Measurements from ENCODE around the gene KRTAP9-2. TPM values are rescaled to one million over a fixed set of nuclear protein-coding genes. Genes with fewer than 3 reads are reported as not detected.
"Not testable (repeated sequence)": the region's sequence is repeated elsewhere in the genome, so short reads cannot be mapped to it uniquely, and the experiment has no call there.

The KRTAP9-2 gene, protein sequence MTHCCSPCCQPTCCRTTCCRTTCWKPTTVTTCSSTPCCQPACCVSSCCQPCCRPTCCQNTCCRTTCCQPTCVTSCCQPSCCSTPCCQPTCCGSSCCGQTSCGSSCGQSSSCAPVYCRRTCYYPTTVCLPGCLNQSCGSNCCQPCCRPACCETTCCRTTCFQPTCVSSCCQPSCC
- not detected for total RNA-seq
- long read RNA-seq, result 0 reads

DNA sequence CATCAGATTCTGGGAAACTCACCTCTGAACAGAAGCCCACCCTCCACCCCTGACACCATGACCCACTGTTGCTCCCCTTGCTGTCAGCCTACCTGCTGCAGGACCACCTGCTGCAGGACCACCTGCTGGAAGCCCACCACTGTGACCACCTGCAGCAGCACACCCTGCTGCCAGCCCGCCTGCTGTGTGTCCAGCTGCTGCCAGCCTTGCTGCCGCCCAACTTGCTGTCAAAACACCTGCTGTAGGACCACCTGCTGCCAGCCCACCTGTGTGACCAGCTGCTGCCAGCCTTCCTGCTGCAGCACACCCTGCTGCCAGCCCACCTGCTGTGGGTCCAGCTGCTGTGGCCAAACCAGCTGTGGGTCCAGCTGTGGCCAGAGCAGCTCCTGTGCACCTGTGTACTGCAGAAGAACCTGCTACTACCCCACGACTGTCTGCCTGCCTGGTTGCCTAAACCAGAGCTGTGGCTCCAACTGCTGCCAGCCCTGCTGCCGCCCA, at the start of gene KRTAP9-2:
TSS of gene KRTAP9-2 (plus strand) at position 51 of the 498 bp plus-strand sequence. CDS start at position 58, 7 bp downstream.
- ATAC-seq; DNase-seq; intact Hi-C loops (cut with micrococcal nuclease): not testable (repeated sequence)

DNA sequence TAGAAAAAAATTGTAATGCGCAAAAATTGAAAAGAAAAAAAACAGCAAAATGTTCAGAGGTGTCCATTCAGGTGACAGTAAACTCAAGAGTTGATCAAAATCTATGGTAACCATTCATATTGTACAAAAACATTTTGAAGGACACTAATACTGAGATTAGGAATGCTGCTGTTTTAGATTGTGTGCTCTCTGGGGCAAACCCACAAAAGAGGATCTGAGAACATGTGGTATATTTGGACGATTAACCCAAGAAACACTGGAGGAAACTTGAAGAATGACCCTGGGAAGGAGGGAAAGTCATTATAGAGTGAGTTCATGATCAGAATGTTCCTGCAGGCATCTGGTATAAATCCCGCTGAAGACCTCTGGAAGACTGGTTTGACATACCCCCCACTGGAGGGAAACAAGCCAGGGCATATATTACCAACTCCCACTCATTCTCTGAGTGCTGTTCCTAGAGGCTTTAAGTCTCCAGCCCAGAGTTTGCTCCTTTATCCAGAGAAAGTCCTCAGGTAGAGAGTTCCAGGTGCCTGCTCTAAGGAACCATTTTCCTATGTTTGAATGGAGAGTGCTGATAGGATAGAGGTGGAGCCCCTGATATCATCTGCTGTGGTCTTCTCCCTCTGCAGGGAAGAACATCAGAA, 49.6 kb upstream of the KRTAP9-2 start:
- no peak for ATAC-seq
- no peak for DNase-seq
- intact Hi-C loops (cut with micrococcal nuclease), result no loop called here

DNA sequence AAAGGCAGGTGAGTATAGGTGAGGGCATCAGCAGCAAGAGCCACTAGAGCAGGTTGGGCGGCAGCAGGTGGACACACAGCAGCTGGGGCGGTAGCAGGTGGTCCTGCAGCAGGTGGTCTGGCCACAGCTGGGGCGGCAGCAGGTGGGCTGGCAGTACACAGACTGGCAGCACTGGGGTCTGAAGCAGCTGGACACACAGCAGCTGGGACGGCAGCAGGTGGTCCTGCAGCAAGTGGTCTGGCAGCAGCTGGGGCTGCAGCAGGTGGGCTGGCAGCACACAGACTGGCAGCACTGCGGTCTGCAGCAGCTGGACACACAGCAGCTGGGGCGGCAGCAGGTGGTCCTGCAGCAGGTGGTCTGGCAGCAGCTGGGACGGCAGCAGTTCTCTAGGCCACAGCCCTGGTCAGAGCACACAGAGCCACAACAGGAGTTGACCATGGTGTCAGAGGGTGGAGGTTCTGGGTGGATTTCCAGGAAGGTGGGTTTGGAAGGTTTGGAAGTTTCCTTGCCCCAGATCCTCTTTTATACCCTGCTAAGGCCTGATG, 48.6 kb upstream of the KRTAP9-2 start, which contains the start of gene KRTAP4-2:
TSS of gene KRTAP4-2 (minus strand) at position 495 of the 545 bp plus-strand sequence. CDS start at position 438, 57 bp downstream.
- DNase-seq (no peak), ATAC-seq (no peak)
- intact Hi-C loops (cut with micrococcal nuclease), result no loop called here

DNA sequence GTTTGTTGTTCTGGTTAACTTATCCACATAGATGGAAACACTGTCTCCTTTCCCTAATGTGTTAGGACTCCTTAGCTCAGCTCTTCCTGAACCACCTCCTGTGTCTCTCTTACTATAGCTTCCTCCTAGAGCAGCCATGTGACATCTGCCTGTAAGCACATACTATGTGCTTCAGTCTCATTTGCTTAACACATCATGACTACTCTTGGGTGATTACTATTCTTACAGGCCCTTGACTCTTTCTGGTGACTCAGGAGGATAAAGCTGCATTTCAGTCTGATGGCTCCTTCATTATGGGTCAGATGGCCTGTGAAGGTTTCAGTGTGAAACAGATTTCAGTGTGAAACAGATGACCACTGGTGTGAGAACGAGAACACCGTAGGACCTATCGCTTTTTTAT, 48.1 kb upstream of the KRTAP9-2 start:
- DNase-seq (no peak), ATAC-seq (no peak)
- intact Hi-C loops (cut with micrococcal nuclease), result no loop called here

DNA sequence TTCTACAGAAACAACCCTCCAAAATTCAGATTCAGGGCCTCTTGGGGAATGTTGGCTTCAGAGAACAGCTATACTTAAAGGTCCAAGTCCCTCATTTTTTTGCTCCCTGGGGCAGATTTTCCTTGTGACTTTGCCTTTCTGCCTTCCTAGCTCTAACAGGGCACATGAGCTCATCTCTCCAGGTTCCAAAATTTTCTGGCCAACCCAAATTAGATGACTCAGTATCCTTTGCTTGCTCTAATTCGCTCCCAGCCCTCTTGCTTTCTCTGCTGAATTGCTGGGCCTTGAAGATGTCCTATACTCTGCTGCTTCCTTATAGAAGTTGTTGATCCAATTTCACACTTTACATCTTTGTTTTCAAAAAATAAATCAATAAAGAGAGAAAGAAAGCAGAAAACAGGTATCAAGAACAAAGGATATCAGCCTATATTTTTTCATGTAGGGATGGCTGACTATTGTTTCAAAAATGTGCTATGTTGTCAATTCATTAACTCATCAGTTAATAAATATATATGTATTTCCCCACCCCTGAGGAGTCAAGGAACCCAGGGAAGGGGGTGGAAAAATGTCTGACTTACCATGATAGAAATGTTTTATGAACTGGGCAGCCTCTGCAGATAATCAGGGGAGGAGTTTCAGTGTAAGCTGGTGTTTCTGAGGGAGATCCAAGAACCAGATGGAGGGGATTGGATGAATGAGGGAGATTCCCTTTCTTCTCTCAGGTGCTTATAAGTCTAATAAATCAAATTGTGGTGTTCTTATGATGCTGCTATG, 47.4 kb upstream of the KRTAP9-2 start:
- no peak for ATAC-seq
- intact Hi-C loops (cut with micrococcal nuclease), result no loop called here
- DNase-seq, result no peak

DNA sequence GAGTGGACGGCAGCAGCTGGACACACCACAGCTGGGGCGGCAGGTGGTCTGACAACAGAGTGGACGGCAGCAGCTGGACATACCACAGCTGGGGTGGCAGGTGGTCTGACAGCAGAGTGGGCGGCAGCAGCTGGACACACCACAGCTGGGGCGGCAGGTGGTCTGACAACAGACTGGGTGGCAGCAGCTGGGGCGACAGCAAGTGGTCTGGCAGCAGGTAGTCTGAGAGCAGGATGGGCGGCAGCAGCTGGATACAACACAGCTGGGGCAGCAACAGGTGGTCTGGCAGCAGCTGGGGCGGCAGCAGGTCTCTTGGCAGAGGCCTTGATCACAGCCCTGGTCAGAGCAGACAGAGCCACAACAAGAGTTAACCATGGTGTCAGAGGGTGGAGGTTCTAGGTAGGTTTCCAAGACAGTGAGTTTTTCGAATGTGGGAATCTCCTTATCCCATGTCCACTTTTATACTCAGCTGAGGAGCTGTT, 41.9 kb upstream of the KRTAP9-2 start, which contains the start of gene KRTAP4-1:
TSS of gene KRTAP4-1 (minus strand) at position 432 of the 482 bp plus-strand sequence. CDS start at position 375, 57 bp downstream.
- DNase-seq (no peak), ATAC-seq (no peak)
- intact Hi-C loops (cut with micrococcal nuclease), result no loop called here

DNA sequence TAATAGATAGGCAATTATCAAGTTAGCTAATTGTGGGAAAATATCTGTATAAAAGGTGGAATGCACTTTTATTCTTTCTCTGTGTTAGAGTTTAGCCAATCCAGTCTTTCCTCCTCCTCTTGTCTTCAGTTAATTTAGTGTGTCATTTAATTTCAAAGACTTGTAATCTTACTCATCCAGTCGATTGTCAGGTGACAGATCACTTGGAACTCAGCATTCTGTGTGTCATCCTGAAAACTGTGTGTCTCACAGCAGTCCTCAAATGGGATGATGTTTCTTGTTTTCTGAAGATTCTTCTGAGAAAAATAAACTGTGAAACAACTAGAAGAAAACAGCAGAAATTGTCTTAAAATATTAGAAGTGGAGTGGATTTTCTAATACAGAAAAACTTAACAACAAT, 41.4 kb upstream of the KRTAP9-2 start:
- DNase-seq (no peak), ATAC-seq (no peak)
- intact Hi-C loops (cut with micrococcal nuclease), result no loop called here

DNA sequence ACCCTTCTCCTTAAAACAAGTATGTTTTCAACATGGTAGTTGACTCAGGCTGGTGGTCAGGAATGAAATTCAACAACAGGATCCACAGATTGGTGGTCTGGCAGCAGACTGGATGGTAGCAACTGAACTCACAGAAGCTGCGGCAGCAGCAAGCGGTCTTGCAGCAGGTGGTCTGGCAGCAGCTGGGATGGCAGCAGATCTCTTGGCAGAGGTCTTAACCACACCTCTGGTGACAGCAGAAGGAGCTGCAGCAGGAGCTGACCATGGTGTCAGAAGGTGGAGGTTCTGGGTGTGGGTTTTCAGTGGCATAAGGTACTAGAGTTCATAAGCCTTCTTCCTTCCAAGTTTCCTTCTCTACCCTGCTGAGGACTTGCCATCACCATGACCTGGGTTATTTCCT, 39.6 kb upstream of the KRTAP9-2 start:
- DNase-seq, result no peak
- intact Hi-C loops (cut with micrococcal nuclease), result no loop called here
- ATAC-seq, result no peak

DNA sequence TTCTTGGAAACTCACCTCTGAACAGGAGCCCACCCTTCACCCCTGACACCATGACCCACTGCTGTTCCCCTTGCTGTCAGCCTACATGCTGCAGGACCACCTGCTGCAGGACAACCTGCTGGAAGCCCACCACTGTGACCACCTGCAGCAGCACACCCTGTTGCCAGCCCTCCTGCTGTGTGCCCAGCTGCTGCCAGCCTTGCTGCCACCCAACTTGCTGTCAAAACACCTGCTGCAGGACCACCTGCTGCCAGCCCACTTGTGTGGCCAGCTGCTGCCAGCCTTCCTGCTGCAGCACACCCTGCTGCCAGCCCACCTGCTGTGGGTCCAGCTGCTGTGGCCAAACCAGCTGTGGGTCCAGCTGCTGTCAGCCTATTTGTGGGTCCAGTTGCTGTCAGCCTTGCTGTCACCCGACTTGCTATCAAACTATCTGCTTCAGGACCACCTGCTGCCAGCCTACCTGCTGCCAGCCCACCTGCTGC, 36.6 kb upstream of the KRTAP9-2 start, which contains the start of gene KRTAP9-1:
TSS of gene KRTAP9-1 (plus strand) at position 51 of the 482 bp plus-strand sequence. CDS start at position 51, 0 bp downstream.
- intact Hi-C loops (cut with micrococcal nuclease); DNase-seq; ATAC-seq: not testable (repeated sequence)

DNA sequence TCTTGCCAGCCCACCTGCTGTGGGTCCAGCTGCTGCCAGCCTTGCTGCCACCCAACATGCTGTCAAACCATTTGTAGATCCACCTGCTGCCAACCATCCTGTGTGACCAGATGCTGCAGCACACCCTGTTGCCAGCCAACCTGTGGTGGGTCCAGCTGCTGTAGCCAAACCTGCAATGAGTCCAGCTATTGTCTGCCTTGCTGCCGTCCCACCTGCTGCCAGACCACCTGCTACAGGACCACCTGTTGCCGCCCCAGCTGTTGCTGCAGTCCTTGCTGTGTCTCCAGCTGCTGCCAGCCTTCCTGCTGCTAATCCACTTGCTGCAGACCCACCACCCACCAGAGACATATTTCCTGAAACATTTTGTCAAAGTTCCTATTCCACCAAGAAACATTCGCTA, 36.1 kb upstream of the KRTAP9-2 start:
- DNase-seq (no peak), ATAC-seq (no peak)
- intact Hi-C loops (cut with micrococcal nuclease), result no loop called here

DNA sequence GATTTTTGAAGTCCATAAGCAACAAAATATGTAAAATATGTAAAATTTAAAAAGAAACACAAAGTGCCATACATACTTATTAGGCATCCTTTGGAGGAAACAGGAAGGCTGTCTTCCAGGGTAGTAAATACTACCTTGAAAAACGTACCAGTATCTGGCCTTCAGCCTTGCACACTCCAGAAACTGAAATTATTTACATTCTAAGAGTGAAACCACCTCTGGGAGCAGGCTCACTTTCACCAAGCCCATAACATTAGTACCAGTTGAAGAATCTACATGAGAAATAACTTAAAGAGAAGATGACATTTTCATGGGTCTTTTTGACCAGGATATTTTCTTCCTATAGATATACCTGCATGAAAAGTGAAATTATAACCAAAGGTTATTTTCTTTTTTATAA, 30.4 kb upstream of the KRTAP9-2 start:
- no peak for DNase-seq
- intact Hi-C loops (cut with micrococcal nuclease), result no loop called here

DNA sequence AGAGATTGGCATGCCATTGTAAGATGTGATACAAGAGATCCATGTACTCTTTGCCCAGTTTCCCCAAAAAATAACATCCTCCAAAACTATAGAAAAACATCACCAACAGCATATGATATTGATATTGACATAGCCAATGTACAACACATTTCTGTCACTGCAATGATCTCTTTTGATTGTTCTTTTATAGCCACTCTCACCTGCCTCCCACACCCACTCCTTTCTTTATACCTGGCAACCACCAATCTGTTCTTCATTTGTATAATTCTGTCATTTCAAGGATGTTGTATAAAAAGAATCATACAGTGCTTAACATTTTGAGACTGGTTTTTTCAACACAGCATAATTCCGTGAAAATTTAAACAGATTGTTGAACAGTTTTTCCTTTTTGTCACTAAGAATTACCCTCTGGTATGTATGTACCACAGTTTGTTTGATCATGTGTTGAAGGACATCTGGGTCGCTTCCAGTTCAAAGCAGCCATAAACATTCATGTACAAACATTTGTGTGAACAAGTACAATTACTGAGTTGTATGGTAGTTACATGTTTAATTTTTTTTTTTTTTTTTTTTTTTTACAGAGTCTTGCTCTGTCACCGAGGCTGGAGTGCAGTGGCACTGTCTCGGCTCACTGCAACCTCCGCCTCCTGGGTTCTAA, 26.9 kb upstream of the KRTAP9-2 start:
- intact Hi-C loops (cut with micrococcal nuclease), result no loop called here
- no peak for ATAC-seq
- DNase-seq, result no peak

More for the DNA sequence above, 30.4 kb upstream of the KRTAP9-2 start:
- ATAC-seq, result no peak

DNA sequence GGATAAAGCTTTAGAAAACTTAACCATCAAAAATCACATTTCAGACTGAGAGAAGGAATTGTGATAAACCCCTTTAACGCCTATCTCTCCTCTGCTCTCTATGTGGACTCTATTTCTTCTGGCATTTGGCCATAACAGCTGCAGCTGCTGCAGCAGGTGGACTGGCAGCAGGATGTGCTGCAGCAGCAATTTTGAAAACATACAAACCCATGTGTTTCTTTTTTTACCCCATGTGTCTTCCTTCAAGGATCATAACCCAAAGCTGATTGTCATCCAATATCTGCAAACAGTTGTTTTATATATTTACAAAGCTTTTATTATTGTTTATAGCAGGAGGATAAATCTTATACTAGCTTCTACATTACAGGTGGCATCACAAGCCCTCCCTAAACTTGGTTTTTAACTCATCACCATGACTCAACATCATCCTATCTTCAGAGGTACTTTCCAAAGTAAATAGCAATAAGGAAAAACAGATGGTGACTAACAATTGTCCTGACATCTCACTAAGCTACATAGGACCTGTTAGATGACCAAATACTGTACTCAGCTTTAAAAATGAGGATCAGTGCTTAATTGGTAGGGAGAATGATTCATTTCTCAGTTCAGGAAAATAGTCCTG, 14.5 kb upstream of the KRTAP9-2 start:
- DNase-seq, result no peak
- ATAC-seq, result no peak
- intact Hi-C loops (cut with micrococcal nuclease), result no loop called here

DNA sequence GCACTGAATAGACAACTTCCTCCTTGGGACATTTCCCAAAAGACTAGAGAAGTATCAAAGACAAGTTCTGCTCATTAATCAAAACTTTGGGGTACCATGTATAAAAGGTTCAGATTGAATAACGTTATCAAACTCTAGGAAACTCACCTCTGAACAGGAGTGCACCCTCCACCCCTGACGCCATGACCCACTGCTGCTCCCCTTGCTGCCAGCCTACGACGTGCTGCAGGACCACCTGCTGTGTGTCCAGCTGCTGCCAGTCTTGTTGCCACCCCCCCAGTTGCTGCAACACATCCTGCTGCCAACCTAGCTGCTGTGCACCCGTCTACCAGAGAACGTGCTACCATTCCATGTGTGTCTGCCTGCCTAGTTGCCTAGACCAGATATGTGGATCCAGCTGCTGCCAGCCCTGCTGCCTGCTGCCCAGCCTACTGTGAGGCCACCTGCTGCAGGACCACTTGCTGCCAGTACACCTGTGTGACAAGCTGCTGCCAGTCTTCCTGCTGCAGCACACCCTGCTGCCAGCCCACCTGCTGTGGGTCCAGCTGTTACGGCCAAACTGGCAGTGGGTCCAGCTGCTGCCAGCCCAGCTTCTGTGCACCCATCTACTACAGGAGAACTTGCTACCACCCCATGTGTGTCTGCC, 13.8 kb upstream of the KRTAP9-2 start:
- ATAC-seq (no peak), DNase-seq (no peak)
- intact Hi-C loops (cut with micrococcal nuclease), result no loop called here

DNA sequence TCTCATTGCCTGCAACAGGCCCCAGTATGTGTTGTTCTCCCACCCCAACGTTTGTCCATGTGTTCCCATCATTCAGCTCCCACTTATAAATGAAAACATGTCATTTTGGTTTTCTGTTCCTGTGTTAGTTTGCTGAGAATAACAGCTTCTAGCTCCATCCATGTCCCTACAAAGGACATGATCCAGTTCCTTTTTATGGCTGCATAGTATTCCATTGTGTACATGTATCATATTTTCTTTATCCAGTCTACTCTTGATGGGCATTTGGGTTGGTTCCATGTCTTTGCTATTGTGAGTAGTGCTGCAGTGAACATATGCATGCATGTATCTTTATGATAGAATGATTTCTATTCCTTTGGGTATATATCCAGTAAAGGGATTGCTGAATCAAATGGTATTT, 10.8 kb upstream of the KRTAP9-2 start:
- intact Hi-C loops (cut with micrococcal nuclease), result no loop called here
- DNase-seq (no peak), ATAC-seq (no peak)

DNA sequence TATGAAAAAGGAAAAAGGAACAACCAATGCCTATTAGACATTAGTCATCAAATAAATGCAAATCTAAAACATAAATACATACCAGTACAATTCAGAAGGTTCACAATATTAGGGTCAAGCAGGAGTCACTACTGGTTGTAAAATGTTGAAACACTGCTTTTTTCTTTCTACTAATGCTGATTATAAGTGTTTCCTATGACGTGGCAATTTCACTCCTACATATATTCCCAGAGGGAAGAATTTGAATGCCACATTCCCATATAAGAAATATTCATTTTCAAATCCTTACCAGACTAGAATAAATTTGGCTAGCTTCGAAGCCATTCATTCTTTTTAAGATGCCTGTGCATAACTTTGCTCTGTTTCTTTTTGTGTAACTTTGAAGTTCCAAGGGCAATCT, 2.6 kb upstream of the KRTAP9-2 start:
- ATAC-seq, result no peak
- DNase-seq, result no peak
- intact Hi-C loops (cut with micrococcal nuclease), result no loop called here

DNA sequence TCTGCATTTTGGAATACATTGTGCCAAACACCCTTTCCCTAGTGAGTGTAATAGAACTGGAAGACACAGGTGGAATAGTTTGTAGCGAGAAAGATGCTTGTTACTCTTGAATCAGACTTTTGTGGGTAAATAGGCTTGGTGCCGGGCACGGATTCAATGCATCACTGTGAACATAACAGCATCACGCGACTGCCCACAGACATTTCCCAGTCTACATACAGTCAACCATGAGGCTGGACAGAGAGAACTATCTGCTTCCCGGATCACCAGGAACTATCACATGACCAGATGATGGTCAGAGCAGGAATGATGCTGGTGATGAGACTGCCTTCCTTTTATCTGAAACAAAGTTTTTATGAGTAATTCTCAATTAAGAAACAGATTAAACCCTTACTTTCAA, 397 bp upstream of the KRTAP9-2 start:
- intact Hi-C loops (cut with micrococcal nuclease), result no loop called here
- ATAC-seq, result no peak
- DNase-seq, result no peak

DNA sequence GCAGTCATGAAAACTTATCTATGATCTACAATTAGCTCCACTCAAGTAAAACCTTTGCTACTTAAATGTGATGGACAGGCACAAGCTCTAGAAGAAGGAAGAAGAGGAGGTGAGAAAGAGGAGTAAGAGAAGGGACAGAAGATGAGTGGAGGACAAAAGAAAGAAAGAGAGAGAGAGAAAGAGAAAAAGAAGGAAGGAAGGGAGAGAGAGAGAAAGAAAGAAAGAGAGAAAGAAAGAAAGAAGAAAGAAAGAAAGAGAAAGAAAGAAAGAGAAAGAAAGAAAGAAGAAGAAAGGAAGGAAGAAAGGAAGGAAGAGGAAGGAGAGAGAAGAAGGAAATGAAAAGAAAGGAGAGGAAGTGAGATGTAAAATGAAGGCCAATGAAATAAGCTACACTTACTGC, 3.6 kb downstream of the KRTAP9-2 start:
- ATAC-seq, result no peak
- no peak for DNase-seq
- intact Hi-C loops (cut with micrococcal nuclease), result no loop called here
